Measurements from ENCODE around the gene SENP1.

The SENP1 gene

DNA sequence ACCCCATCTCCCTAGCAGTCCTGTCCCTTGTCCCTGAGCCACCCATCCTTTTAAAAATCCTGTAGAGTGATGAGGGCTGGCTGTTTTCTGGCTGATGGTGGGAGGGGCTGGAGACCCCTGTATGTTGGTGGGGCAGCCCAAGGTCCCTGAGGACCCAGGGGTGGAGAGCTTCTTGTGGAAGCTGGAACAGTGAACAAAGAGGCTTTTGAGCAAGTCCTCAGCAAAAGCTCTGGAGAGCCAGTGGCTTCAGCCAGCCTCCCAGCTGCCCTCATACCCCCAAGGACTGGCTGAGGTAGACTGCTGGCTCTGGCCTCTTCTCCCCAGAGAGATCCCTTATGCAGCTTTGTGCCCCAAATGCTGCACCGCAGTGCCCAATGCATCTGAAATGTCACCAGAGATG, 72.4 kb downstream of the SENP1 start:
- DNase-seq, result no peak

DNA sequence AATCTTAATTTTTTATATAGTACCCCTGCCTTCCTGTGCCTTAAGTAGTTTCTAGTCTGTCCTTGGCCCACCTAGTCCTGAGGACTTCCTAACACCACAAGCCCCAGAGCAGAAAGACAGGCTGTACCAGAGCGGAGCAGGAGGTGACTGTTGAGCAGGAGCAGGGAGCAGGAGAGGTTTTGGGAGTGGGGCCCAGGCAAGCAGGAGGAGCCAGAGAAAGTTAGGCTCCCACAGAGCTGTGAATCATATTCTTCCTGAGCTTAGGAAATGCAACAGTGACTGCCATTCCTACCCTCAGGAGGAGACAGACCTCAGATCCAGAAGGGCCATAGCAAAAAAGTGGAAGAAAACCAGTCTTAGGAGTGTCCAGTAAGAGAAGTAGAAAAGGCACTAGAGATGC, 73.3 kb downstream of the SENP1 start:
- no peak for DNase-seq

DNA sequence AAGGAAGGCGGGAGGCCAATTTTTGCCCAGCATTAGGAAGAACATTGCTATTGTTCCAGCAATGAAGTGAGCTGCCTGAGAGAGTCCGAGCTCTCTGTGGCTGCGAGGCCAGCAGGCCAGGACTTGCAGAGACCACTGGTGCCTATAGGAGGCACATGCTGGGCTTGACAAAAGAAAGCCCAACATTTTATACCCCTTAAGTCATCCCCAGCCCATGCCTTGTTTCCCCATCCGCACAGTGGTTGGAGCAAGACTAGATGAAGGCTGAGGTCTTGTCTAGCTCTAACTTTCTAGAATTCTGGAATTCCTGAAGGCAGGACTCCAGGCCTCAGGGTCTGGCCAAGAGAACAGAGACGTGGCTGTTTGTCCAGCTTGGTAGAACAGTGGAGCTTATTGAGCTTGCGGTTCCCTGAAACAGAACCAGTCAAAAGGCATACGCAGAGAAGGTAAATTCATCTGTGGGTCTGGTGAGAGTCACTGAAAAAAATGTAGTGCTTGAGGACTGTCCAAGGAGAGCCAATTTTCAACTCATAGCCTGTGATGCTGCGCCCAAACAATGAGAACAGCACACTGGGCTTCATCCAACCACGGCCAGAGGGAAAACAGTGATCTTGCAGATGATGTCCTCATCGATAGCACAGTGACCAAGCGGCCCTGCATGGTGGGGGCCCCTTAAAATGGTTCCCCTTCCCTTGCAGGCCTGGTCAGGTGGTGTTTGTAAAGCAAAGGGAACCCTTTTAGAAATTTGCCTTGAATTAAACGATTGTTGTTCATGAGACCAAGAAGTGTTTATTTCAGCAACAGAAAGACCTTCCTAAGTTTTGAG, 74.5 kb downstream of the SENP1 start:
- DNase-seq, result no peak

DNA sequence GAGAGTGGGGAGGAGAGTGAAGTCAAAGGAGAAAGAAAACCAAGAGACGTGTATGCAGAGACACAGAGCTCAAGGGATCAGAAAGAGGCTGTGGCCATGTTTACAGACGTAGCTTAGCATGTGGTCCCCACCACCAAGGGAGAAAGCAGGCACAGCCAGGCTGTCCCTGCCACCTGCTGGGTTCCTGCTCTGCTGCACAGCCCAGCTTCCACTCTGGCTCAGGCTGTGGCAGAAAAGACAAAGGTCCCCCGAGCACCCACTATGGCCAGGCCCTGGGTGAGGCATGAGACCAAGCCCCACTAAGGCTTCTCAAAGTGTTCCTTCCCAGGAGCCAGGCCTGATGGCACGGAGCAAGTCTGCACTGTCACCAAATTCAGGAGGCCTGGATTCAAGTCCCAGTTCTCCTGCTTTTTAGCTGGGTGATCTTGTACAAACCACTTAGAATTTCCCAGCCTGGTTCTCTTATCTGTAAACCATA, 75.7 kb downstream of the SENP1 start:
- no peak for DNase-seq

DNA sequence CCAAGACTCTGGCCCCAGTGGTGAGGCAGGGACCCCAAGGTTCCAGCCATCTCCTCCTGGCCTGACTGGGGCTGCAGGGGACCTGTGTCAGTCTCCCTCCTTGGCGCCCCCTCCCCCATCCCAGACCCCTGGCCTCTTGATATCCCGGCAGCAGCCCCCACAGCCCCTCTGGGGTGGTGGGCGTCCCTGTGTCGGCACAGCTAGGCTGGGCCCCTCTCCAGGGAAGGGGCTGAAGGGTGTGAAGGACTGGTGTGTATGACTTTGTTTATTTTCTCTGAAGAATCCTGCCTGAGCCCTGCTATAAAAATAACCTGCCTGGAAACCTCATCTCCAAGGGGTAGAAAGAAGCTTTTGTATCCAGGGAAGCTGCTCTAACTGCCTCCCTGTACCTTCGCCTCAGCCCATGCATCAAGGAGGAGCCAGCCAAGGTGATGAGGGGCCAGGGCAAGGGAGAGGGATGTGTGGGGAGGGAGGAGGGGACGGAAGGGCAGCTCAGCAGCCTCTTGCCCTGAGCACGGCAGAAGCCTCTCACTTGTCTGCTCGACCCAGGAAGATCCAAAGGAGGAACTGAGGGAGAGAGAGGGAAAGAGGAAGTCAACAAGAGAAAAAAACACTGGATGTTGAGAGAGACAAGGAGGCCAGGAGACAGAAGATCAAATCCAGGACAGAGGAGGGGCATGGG, 76.2 kb downstream of the SENP1 start:
- DNase-seq, result no peak

DNA sequence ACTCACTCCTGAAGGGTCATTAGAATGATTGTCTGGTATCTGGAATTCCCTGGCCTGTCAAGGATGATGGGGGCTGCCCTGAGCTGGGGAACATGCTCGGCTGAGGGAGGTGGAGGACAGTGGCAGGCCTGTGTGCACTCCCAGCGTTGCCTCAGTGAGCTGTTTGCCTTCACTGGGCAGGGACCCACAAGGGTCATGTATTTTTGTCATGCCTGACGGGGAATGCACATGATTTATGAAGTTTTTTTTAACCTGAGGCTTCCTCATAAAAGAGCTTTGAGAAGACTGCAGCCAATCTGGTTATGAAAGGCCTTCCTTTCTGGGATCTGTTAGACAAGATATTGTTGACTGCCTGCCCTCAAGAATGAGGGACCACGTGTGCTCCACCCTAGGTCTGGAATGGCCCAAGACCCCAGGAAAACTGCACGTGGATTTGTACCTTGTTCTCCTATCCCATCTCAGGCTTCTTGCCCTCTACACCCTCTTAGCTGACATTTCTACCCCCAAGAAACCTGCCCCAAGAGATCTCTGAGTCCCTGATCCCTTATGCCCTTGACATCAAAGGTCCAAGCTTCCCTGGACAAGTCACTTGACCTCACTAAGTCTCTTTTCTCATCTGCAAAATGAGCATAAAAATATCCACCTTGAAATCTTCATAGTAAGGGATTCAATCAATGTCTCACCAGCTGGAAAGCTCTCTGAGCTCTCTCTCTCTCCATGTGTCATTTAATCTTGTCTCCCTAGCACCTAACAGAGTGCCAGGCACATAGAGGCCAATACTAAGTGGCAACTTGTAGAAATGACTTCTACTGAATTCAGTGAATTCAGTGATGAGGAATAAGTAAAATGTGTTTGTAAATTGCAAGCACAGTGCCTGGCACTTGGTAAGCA, 77.1 kb downstream of the SENP1 start:
- no peak for DNase-seq

DNA sequence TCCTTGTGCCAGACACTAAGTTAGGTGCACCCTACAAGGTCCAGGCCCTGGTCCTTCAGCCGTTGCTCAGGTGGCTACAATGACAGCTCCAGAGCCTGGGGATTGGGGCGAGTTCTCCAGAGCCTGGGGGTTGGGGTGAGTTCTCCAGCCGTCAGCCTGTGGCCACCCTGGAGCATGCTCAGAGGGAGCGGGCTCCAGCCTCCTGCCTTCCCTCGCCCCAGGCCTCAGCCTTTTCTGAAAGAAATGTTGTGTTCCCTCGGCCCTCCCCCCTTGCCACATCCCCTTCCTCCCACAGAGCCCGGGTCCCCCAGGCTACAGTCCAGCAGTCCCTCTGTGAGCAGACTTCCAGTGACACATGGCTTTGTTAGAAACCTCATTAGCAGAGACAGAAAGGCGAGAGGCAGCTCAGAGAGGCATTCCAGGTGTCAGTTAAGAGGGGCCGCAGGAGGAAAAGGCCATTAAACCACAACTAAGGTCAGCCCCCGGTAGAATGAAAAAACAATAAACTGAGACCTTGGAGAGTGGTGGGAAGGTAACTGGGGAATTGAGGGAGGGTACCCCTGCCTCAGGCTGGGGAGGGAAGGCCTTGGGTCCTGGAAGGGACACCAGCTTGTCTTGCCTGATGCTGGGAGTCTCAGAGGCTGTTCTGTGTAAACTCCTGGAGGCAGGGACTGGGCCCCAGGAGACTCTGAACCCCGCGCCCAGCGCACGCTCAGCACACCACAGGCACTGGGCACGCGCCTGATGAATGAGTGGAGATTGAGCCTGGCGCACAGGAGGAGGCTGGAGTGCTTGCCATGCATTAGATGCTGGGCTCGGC, 78.5 kb downstream of the SENP1 start:
- DNase-seq, result no peak

DNA sequence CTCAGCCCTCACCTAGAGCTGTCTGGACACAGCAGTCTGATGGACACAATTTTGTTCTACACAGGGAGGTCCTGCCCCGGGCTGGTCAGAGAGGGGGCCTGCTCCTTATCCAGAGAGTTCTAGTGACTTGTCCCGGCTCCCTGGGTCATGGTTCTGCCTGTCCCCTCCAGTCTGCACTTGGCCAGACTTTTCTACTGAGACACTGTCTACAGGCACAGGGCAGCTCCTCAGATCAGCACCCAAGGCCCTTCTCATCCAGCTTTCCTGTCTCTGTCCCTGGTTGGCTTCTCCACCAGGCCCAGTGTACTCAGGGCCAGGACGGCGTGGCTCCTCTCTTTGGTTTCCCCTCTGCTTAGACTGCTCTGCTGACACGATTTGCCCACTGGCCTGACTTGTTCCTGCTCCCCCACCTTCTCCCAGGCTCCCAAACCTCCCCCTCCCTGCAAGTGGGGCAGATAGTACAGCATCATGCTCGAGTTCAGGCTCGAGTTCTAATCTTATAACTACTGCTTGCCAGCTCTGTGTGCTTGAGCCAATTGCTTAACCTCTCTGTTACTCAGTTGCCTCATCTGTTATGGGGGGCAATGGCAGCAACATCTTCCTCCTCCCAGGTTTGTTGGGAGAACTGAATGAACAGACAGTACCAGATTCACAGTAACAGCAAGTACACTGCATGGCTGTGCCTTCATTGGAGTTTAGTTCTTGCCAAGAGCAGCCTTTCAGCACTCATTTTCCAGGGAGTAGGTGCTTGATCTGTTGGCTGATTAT, 79.6 kb downstream of the SENP1 start:
- no peak for DNase-seq

DNA sequence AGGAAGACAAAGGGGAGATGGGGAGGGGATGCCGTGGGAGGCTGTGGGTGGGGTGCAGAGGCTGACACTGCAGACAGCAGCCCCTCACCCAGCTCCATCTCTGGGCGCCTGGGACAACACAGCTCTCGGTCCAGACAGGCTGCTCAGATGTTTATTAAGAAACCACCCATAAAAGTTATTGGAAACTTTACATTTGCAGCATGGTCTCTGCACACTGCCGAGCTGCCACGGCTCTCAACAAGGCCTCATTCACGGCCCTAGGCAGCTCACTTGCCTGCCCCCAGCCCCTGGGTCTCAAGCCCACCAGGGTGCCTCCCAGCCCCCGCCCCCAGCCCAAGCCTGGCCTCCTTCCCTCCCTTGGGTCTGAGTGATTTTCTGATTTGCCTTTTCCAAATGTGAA, 80.6 kb downstream of the SENP1 start:
- no peak for DNase-seq

DNA sequence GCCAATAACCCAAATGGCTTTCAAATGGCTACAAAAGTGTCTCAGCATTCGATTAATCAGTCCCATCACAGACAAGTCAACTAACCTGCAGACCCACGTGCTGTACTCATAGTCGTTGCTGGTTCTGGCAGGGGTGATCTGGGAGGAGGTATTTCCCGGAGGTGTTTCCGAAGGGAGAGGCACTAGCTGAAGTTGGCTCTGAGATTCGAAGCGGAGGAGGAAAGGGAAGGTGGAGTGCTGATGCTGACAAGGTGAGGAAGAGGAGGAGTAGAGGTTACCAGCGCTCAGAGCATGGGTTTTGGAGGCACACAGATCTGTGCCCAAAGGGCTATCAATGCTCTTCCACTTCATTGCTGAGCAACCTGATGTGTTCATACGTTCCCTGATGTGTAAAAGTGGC, 81.1 kb downstream of the SENP1 start:
- DNase-seq, result no peak

DNA sequence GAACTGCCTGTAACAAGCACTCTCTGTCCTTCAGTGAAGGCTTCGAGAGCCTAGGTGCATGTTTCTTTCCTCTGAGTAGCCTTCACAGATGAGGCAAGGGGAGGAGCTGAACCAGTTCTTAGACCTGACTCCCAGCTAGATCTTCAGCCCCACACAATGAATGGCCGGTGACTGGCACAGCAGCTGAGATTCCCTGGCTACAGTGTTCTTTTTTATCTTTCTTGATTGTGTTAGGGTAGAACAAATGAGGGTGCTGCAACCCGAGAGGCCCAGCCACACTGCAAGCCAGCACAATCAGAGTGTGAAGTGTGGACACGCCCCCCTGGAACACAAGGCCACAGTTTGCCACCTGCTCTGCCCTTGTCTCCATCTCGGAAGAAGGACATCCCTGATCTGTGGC, 82.5 kb downstream of the SENP1 start:
- peak; percentile 31 to 42 for DNase-seq

DNA sequence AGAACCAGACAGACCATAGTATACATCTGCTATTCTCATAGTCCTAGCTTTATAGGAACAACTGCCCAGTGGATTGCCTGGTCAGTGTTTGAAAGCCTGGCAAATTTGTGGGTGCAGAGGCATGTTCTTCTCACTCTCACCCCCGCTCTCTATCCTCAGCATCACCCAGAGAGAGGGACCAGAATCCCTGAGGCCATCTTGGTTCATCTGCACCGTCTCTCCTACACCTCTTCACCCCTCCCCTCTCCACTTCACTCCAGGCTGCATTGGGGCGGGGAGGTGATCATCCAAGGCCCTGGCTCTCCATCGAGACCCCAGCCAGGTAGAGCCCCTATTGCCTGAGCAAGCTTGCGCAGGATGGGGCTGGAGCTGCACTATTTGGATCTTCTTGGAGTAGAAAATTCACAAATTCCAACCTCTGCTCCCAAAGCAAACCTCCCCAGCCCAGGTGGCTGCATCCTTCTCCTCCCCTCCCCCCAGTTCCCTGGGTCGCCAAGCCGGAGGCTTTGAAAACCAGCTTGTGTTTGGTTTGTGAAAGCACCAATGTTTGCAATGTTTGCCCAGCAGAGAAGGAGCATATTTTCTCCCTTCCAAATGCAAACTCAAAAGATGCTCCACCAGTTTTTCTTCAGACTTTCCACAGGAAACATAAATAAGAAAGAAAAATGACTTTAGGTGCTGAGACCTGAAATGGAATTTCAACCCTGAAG, 83.0 kb downstream of the SENP1 start:
- no peak for DNase-seq

DNA sequence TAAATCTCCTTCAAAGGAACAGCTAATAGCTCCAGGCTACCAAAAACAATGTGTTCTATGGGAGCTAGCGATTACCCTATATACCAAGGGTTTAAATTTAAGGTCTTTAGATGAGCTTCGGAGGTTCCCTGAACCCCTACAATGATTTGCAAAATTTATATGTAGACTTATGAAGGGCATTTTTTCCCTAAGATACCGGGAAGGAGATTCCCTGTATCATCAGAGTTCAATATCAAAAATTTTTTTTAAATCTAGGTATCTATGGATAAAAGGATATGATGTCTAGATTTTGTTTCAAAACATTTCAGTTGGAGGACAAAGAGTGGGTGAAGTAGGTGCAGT, 83.7 kb downstream of the SENP1 start:
- no peak for DNase-seq

DNA sequence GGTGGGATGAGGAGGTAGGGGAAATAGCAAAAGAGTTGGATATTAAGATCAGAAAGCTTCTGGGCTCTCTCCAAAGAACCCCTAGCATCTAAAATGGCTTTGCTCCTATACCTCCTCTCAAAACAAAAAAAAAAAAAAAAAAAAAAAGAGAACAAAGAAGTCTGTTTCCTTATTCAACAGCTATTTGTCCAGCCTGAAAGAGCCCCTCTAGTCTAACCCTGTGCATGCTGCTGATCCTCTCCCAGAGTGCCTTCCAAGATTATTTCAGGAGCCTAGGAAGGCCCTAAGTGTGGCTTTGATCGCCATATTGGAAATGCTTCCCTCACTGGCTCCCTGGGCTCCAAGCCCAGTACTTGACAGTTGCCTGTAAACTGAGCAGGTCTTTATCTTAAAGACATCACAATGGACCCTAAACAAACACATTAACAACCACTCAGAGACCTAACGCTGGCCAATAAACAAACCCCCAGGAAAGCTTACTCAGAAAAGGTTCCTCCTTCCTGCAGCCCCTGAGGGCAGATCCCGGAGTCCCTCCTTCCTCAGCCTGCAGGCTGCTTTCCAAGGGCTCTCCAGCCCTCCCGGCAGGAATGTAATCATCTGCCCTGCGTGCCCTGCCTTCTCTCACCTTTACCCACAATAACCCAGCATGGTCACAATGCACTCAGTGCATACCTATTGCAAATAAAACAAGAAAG, 84.2 kb downstream of the SENP1 start:
- DNase-seq, result peak; percentile 48 to 63

DNA sequence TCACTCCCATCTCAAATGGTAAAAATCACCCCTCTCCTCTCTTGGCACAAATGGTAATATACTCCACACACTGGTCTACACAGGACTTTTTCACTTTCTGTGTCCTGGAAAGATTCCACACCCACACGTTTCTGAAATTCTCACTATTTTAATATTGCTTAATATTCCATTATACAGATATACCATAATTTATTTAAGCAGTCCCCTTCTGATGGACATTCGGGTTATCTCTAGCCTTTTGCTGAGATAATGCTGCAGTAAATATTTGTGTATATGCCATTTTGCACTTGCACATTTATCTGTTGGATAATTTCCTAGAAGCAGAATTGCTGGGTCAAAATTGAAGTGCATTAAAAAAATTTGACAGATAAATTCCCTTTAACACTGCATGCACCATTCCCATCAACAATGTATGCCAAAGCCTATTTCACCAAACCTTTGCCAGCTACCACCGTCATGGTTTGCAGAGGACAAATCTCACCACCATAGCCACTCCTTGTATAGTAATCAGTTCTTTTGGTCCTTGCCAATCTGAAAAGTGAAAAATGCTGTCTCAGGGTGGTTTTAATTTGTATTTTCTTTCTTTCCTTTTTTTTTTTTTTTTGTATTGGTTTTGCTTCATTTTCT, 86.1 kb downstream of the SENP1 start:
- DNase-seq, result no peak

DNA sequence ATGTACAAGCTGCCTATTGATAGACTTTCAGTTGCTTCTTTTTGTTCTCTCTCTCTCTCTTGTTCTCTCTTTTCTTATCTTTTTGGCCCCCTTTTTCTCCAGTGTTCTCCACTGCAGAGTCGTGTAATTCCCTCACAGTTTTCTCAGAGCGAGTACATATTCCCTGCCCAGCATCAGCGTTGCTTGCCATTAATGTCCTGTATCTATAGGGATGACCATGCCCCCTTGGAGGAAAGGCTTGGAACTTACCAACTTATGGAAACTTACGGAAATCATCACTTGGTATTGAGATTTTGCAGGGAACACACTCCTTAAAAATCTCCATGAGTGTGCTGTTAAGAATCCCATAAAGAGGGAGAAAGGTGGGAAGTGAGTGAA, 87.3 kb downstream of the SENP1 start:
- no peak for DNase-seq

DNA sequence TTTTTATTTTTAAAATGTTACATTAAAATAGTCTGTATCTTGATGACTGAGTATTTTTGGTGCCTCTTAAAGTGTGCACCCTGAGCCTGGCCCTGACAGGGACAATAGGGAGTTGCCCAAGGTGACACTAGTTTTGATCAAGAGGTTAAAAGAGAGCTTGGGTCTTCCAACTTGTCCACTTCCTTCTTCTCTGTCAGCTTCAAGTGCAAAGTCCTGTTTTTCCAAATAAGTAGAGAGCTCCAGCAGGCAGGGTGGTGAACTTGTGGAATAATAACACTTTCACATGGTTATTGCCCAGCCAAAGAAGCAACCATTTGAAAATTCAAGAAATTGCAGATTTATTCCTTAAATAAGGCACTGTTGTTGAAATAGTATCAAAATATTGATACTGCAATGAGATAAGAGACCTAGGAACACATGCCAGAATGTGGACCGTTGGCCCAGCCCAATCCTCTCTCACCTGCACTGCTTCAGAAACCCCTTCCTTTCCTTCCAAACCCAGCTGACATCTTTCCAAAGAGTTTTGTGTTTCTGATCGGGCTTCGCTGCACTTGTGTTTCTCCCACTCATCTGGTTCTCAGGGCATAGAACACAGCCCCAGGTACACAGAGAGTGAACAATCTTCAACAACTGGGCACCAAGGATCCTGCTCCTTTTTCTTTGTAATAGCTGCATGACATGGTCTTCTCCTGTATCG, 87.8 kb downstream of the SENP1 start:
- no peak for DNase-seq

DNA sequence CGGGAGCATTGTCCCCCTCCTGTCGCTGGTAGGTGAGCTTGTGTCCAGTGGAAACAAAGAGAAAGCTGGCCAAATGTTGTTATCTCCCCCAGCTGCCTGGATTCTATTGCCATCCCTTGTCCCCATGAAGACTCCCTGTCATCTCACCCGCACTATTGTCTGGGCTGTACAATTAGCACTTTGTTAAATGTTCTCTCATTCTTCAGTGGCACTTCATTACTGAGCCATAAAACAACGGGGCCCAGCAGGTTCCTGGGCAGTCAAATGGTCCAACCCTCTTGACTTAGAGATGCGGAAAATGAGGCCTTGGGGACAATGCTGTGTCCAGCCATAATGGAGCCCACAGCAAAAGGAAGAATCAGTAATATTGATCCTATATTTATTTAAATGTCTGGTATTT, 88.4 kb downstream of the SENP1 start:
- DNase-seq, result no peak

DNA sequence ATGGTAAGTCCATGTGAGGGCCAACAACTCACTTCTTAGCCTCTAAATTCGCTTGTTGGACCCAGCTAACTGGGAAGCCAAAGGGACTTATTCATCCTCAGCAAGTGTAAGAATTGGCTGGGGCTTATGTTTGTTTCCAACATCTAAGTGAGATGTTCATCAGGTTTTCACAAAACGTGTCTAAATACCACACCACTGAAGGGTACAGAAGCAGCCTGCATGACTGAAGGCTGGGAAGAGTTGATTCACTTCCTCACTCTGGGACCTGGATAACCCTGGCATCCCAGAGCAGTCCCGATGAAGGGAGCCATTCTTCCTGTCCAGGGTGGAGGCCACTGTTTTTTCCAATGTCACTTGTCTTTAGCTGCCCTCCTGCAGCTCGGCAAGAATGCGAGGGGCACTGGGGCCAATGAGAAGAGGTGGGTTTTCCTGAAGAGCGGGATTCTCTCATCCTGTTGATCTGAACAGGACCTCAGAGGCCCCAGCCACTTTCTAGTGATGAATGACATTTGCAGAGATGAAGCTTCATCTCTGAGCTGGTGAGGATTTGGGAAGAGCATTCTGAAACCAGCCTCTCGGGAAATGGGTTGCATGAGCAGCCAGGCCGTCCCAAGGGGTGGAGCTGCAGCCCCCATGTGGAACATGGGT, 89.4 kb downstream of the SENP1 start:
- DNase-seq, result no peak
